HepG2 (cell line): ENCODE results near the gene GADL1. TPM values are rescaled to one million over a fixed set of nuclear protein-coding genes. Genes with fewer than 3 reads are reported as not detected.

Experiments used
- ATAC-seq: fragments of 200-7000 bp; cut with Tn5 transposase; 3 replicates; pipeline ENCODE4 v1.9.1; 2020; ENCODE audit warnings: mild to moderate bottlenecking, moderate library complexity
- BruUV-seq: library from RNA; stranded (reverse); fragments of 400-500 nt; replicated peaks from 2 replicates; lab custom pipeline; 2021; lab: Mats Ljungman, UMichigan
- CTCF ChIA-PET: fragments of 300-600 bp; formaldehyde crosslinking; extraction: SDS; loops from one replicate; lab custom pipeline; 2021; ENCODE audit warnings: low total read pairs, inconsistent platforms, low intra/inter-chr PET ratio; lab: Yijun Ruan, JAX
- POLR2A ChIA-PET: fragments of 350-600 bp; sonication (Branson Sonifier 250); formaldehyde crosslinking; loops from one replicate; lab custom pipeline; 2020; ENCODE audit warnings: antibody characterized with exemption, inconsistent platforms; lab: Yijun Ruan, JAX
- DNase-seq: peaks from one replicate; pipeline ENCODE4 v3.0.0-alpha.2; 2015; ENCODE audit warnings: low spot score
- FAIRE-seq: peaks from 3 replicates; lab custom pipeline; 2011; peaks lifted over from hg19 to GRCh38; lab: Jason Lieb, UNC
- H2AFZ ChIP-seq: one replicate; pipeline ENCODE4 v1.6.1; 2011; ENCODE audit warnings: low read length, inconsistent platforms
- H3K27ac ChIP-seq: fragments of 300-600 bp; 3 replicates; pipeline ENCODE4 v1.8.0; 2011; ENCODE audit warnings: mixed run types, mild to moderate bottlenecking, mixed read lengths, low read length, inconsistent platforms; ENCODE audit not compliant: insufficient read depth; ENCODE audit errors: extremely low read length
- H3K27me3 ChIP-seq, 2 experiments: fragments of 200-600 bp in 1 of 2; 2 replicates in 1 of 2; 3 replicates in 1 of 2; pipeline versions ENCODE4 v1.6.0 to v1.8.0; 2011; ENCODE audit warnings: low read length in 2 of 2, mild to moderate bottlenecking in 2 of 2, moderate library complexity in 2 of 2, inconsistent platforms in 1 of 2; ENCODE audit not compliant: insufficient read depth in 2 of 2, control insufficient read depth in 1 of 2
- H3K36me3 ChIP-seq, 2 experiments: fragments of 200-600 bp in 1 of 2; replicated peaks in 1 of 2; 2 replicates in 1 of 2; 3 replicates in 1 of 2; pipeline versions ENCODE4 v1.5.1 to v1.8.0; 2011; ENCODE audit warnings: low read length in 2 of 2, inconsistent platforms in 1 of 2; ENCODE audit not compliant: insufficient read depth in 2 of 2, control insufficient read depth in 1 of 2
- H3K4me1 ChIP-seq: 2 replicates; pipeline ENCODE4 v1.5.1; 2012; ENCODE audit warnings: low read length, inconsistent platforms; ENCODE audit not compliant: insufficient read depth
- H3K4me2 ChIP-seq: 2 replicates; pipeline ENCODE4 v1.6.0; 2011; ENCODE audit warnings: low read depth, low read length, inconsistent platforms
- H3K4me3 ChIP-seq, 3 experiments: fragments of 200-600 bp in 1 of 3; sonication (generic), shearing (Covaris generic) in 1 of 3; replicated peaks in 1 of 3; 2 replicates each; pipeline ENCODE4 v1.5.1; 2011 to 2016; ENCODE audit warnings: low read length in 3 of 3, inconsistent platforms in 2 of 3, low read depth in 2 of 3, mild to moderate bottlenecking in 2 of 3, control low read depth in 1 of 3, mixed read lengths in 1 of 3; ENCODE audit not compliant: insufficient read depth in 1 of 3
- H3K79me2 ChIP-seq: one replicate; pipeline ENCODE4 v1.6.1; 2011; ENCODE audit warnings: low read length, inconsistent platforms; ENCODE audit not compliant: insufficient read depth
- H3K9ac ChIP-seq: 2 replicates; pipeline ENCODE4 v1.6.0; 2011; ENCODE audit warnings: mild to moderate bottlenecking, low read depth, low read length, inconsistent platforms; ENCODE audit not compliant: insufficient read depth
- H3K9me3 ChIP-seq: 2 replicates; pipeline ENCODE4 v1.5.1; 2012; ENCODE audit warnings: mild to moderate bottlenecking, low read length
- H4K20me1 ChIP-seq: 2 replicates; pipeline ENCODE4 v1.6.0; 2011; ENCODE audit warnings: inconsistent platforms, mild to moderate bottlenecking, low read length, moderate library complexity; ENCODE audit not compliant: insufficient read depth
- ATF1 ChIP-seq: IDR thresholded peaks from 2 replicates; pipeline ENCODE4 v1.6.1; 2016; ENCODE audit warnings: mild to moderate bottlenecking, control low read depth
- ATF7 ChIP-seq, 2 experiments: fragments of 450-650 bp in 1 of 2; sonication (generic) in 1 of 2; formaldehyde crosslinking in 1 of 2; IDR thresholded peaks; 2 replicates each; pipeline versions ENCODE4 v1.4.0 to v1.6.1; 2016 to 2020; ENCODE audit warnings: antibody characterized with exemption in 1 of 2, mild to moderate bottlenecking in 1 of 2, missing genetic modification reagents in 1 of 2
- EP300 ChIP-seq, 3 experiments: sonication (generic) in 1 of 3; formaldehyde crosslinking in 1 of 3; IDR thresholded peaks; 2 replicates each; pipeline versions ENCODE4 v1.5.1 to v1.6.1; 2011 to 2020; ENCODE audit warnings: low read depth in 2 of 3, low read length in 2 of 3, borderline replicate concordance in 1 of 3, improper control_type of control experiment in 1 of 3, mild to moderate bottlenecking in 1 of 3, missing genetic modification reagents in 1 of 3, moderate library complexity in 1 of 3
- GFI1 ChIP-seq: sonication (generic); formaldehyde crosslinking; IDR thresholded peaks from 2 replicates; pipeline ENCODE4 v1.5.0; 2020; ENCODE audit warnings: missing genetic modification reagents, mild to moderate bottlenecking, borderline replicate concordance
- HDAC1 ChIP-seq: sonication (generic); formaldehyde crosslinking; IDR thresholded peaks from 2 replicates; pipeline ENCODE4 v1.5.1; 2020; ENCODE audit warnings: mild to moderate bottlenecking, missing genetic modification reagents
- ISL2 ChIP-seq: sonication (generic); formaldehyde crosslinking; IDR thresholded peaks from 2 replicates; pipeline ENCODE4 v1.5.0; 2020; ENCODE audit warnings: missing genetic modification reagents
- MBNL3 ChIP-seq: fragments of 250-450 bp; sonication (Bioruptor Pico); conservative IDR thresholded peaks from 2 replicates; pipeline ENCODE4 v1.8.0; 2022; ENCODE audit warnings: mild to moderate bottlenecking, inconsistent platforms
- NR2F6 ChIP-seq, 2 experiments: IDR thresholded peaks; 2 replicates each; pipeline ENCODE4 v1.6.1; 2016; ENCODE audit warnings: antibody characterized with exemption in 1 of 2, mild to moderate bottlenecking in 1 of 2
- PITX1 ChIP-seq: sonication (generic); formaldehyde crosslinking; IDR thresholded peaks from 2 replicates; pipeline ENCODE4 v1.5.1; 2020; ENCODE audit warnings: mild to moderate bottlenecking, missing genetic modification reagents
- SAP130 ChIP-seq: IDR thresholded peaks from 2 replicates; pipeline ENCODE4 v1.6.1; 2016; ENCODE audit warnings: low read depth
- WGBS: methylation state at CpG from one replicate; pipeline ENCODE4 v1.1.6; 2017; ENCODE audit warnings: low lambda C conversion rate; 5-methylcytosine and 5-hydroxymethylcytosine counted together
- in situ Hi-C: cut with HindIII; loops from 2 replicates; pipeline ENCODE4 v1.10.0; 2017; ENCODE audit warnings: low pct_unique_long_range_greater_than_20kb; ENCODE audit not compliant: extremely low pct_ligation_motif_present
- intact Hi-C: fragments of 100-400 bp; cut with micrococcal nuclease; formaldehyde crosslinking; loops from one replicate; pipeline ENCODE4 v1.10.0; 2022; ENCODE audit not compliant: unreplicated experiment
- polyA plus RNA-seq, 8 experiments: library from polyadenylated mRNA; depleted of rRNA in 3 of 8; stranded (reverse) in 7 of 8; unstranded in 1 of 8; fragments of >200 nt; fragmentation: Illumina TruSeq in 4 of 8; extraction: Trizol in 4 of 8; gene quantifications; 2 replicates each; pipeline versions ENCODE4 v1.2.1 to v1.2.3, GENCODE V29; 2011 to 2016; ENCODE audit warnings: low read depth in 4 of 8, missing spikeins in 1 of 8, mixed read lengths in 1 of 8; ENCODE audit not compliant: insufficient read depth in 1 of 8
- total RNA-seq, 5 experiments: library from RNA; depleted of rRNA; stranded (reverse); fragments of >200 nt; fragmentation: Illumina TruSeq; extraction: Trizol; gene quantifications; 2 replicates each; pipeline ENCODE4 v1.2.3, GENCODE V29; 2016; ENCODE audit warnings: low read depth in 1 of 5
- TF ChIP-seq, protein P1 (sequence below): sonication (generic); formaldehyde crosslinking; IDR thresholded peaks from 2 replicates; pipeline ENCODE4 v1.5.1; 2020; ENCODE audit warnings: mild to moderate bottlenecking, missing genetic modification reagents, borderline replicate concordance
- TF ChIP-seq, protein P2 (sequence below): sonication (generic); formaldehyde crosslinking; conservative IDR thresholded peaks from 2 replicates; pipeline ENCODE4 v1.8.0; 2022; ENCODE audit warnings: mild to moderate bottlenecking, moderate library complexity, missing genetic modification reagents
- TF ChIP-seq, protein P3 (sequence below): IDR thresholded peaks from 2 replicates; pipeline ENCODE4 v1.6.1; 2016; ENCODE audit warnings: low read depth

The GADL1 gene
- total and polyA plus RNA-seq, 2 of the 13 experiments (the other 11 are each of a cell fraction or from before 2014, with no cell fraction given), result not detected

DNA sequence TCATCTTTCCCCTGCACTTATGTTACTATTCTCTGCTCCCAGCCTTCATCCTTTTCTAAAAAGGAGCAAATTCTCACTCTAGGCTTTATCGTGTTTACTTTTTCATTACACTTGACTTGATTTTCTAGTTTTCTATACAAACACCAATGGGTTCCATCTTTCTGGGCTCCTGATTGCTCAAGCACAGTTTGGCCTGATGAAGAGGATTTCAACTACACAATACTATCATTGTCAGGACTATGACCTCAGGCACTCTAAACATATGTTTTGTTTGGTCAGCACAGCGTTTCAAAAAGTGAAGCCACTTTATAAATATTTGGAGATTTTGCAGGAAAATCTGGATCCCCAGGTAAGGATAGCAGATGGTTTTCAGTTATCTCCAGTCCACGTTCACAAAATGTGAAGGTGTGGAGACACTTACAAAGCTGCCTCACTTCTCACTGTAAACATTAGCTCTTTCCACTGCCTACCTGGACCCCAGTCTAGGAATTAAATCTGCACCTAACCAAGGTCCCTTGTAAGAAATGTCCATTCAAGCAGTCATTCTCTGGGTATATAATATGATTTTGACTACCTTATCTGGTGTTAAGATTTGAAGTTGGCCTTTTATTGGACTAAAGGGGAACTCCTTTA, 201.8 kb downstream of the GADL1 start:
- BruUV-seq, result no TSS peak
- no peak overlapping the region for H3K9ac ChIP-seq
- no peak overlapping the region for H3K4me2 ChIP-seq
- DNase-seq, result peak; percentile 57
- WGBS, result 17% methylated on average over 3 of the region's 3 CpGs
- H3K27me3 ChIP-seq, result no peaks in the 10 kb centered on the region
- in situ Hi-C loops, result no loop called here
- H3K27ac ChIP-seq, result peak overlapping the region; percentile 24
- intact Hi-C loops, result loop anchor here (1.0 to 10.0 kb wide), 5 partner anchors 56 to 650 kb away; no protein-coding TSS in a partner anchor
- FAIRE-seq, result peak; percentile 78
- ChIA-PET CTCF (interaction anchor here (1.7 kb wide), 1 partner anchor 650 kb away, joined by 8 read pairs; no protein-coding TSS in a partner anchor), POLR2A (interaction anchor here (1.2 kb wide), 1 partner anchor 86 kb away, joined by 3 read pairs; the partner anchor contains the start of gene TGFBR2)
- no peak overlapping the region for H3K4me3 ChIP-seq
- ATAC-seq, result peak; percentile 21
- H4K20me1 ChIP-seq, result peaks cover 47% of the 10 kb centered on the region
- peaks cover 34 to 83% of the 10 kb centered on the region in 2 experiments for H3K36me3 ChIP-seq
- no peaks in the 10 kb centered on the region for H3K9me3 ChIP-seq
- H3K79me2 ChIP-seq, result peaks cover 4% of the 10 kb centered on the region
- H3K4me1 ChIP-seq, result peaks cover 58% of the 10 kb centered on the region
- H2AFZ ChIP-seq, result no peak overlapping the region
- TF ChIP-seq GFI1 (CRISPR knock-in tag), result peak; percentile 81
- TF ChIP-seq, protein P1, sequence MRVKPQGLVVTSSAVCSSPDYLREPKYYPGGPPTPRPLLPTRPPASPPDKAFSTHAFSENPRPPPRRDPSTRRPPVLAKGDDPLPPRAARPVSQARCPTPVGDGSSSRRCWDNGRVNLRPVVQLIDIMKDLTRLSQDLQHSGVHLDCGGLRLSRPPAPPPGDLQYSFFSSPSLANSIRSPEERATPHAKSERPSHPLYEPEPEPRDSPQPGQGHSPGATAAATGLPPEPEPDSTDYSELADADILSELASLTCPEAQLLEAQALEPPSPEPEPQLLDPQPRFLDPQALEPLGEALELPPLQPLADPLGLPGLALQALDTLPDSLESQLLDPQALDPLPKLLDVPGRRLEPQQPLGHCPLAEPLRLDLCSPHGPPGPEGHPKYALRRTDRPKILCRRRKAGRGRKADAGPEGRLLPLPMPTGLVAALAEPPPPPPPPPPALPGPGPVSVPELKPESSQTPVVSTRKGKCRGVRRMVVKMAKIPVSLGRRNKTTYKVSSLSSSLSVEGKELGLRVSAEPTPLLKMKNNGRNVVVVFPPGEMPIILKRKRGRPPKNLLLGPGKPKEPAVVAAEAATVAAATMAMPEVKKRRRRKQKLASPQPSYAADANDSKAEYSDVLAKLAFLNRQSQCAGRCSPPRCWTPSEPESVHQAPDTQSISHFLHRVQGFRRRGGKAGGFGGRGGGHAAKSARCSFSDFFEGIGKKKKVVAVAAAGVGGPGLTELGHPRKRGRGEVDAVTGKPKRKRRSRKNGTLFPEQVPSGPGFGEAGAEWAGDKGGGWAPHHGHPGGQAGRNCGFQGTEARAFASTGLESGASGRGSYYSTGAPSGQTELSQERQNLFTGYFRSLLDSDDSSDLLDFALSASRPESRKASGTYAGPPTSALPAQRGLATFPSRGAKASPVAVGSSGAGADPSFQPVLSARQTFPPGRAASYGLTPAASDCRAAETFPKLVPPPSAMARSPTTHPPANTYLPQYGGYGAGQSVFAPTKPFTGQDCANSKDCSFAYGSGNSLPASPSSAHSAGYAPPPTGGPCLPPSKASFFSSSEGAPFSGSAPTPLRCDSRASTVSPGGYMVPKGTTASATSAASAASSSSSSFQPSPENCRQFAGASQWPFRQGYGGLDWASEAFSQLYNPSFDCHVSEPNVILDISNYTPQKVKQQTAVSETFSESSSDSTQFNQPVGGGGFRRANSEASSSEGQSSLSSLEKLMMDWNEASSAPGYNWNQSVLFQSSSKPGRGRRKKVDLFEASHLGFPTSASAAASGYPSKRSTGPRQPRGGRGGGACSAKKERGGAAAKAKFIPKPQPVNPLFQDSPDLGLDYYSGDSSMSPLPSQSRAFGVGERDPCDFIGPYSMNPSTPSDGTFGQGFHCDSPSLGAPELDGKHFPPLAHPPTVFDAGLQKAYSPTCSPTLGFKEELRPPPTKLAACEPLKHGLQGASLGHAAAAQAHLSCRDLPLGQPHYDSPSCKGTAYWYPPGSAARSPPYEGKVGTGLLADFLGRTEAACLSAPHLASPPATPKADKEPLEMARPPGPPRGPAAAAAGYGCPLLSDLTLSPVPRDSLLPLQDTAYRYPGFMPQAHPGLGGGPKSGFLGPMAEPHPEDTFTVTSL (CRISPR knock-in tag), result peak; percentile 48; the same call in 1 of the 2 replicates
- no peak for TF ChIP-seq MBNL3 (CRISPR knock-in tag)
- peak; percentile 10; the same call in 1 of the 2 replicates for TF ChIP-seq ATF7 (IDR thresholded peaks at IDR 0.05)
- TF ChIP-seq ATF7 (CRISPR knock-in tag; IDR thresholded peaks at IDR 0.05), result no peak
- TF ChIP-seq ISL2 (CRISPR knock-in tag), result peak; percentile 58
- TF ChIP-seq, protein P2, sequence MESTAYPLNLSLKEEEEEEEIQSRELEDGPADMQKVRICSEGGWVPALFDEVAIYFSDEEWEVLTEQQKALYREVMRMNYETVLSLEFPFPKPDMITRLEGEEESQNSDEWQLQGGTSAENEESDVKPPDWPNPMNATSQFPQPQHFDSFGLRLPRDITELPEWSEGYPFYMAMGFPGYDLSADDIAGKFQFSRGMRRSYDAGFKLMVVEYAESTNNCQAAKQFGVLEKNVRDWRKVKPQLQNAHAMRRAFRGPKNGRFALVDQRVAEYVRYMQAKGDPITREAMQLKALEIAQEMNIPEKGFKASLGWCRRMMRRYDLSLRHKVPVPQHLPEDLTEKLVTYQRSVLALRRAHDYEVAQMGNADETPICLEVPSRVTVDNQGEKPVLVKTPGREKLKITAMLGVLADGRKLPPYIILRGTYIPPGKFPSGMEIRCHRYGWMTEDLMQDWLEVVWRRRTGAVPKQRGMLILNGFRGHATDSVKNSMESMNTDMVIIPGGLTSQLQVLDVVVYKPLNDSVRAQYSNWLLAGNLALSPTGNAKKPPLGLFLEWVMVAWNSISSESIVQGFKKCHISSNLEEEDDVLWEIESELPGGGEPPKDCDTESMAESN (CRISPR knock-in tag), result 0 out of 2 replicates have a peak, but pooled peaks have one; percentile 43
- TF ChIP-seq, protein P3, sequence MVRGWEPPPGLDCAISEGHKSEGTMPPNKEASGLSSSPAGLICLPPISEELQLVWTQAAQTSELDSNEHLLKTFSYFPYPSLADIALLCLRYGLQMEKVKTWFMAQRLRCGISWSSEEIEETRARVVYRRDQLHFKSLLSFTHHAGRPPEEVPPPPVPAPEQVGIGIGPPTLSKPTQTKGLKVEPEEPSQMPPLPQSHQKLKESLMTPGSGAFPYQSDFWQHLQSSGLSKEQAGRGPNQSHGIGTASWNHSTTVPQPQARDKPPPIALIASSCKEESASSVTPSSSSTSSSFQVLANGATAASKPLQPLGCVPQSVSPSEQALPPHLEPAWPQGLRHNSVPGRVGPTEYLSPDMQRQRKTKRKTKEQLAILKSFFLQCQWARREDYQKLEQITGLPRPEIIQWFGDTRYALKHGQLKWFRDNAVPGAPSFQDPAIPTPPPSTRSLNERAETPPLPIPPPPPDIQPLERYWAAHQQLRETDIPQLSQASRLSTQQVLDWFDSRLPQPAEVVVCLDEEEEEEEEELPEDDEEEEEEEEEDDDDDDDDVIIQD (CRISPR knock-in tag), result peak; percentile 64; the same call in 1 of the 2 replicates
- TF ChIP-seq HDAC1 (CRISPR knock-in tag), result peak; percentile 52; the same call in 1 of the 2 replicates
- 0 out of 2 replicates have a peak, but pooled peaks have one; percentile 34 for TF ChIP-seq SAP130 (CRISPR knock-in tag)
- TF ChIP-seq NR2F6 (IDR thresholded peaks at IDR 0.05), result peak; percentile 51
- no peak; the same call in 1 of the 2 replicates for TF ChIP-seq NR2F6 (CRISPR knock-in tag; IDR thresholded peaks at IDR 0.05)
- peak; percentile 39; the same call in 1 of the 2 replicates for TF ChIP-seq PITX1 (CRISPR knock-in tag)
- peak in 1 of 2 experiments; percentile 48; a peak in 1 of 4 replicates for TF ChIP-seq EP300 (IDR thresholded peaks at IDR 0.05; ENCODE audit: low read depth in 2 of 2, low read length in 2 of 2)
- no peak for TF ChIP-seq EP300 (CRISPR knock-in tag; IDR thresholded peaks at IDR 0.05; ENCODE audit: borderline replicate concordance)
- TF ChIP-seq ATF1 (CRISPR knock-in tag), result 0 out of 2 replicates have a peak, but pooled peaks have one; percentile 36
